Measurements from ENCODE around the gene MRPL37. TPM values are rescaled to one million over a fixed set of nuclear protein-coding genes. Genes with fewer than 3 reads are reported as not detected.

The MRPL37 gene
- polyA plus RNA-seq, 2 of the 4 experiments (the other 2 are of a cell fraction), result 16.2 to 68.9 TPM

DNA sequence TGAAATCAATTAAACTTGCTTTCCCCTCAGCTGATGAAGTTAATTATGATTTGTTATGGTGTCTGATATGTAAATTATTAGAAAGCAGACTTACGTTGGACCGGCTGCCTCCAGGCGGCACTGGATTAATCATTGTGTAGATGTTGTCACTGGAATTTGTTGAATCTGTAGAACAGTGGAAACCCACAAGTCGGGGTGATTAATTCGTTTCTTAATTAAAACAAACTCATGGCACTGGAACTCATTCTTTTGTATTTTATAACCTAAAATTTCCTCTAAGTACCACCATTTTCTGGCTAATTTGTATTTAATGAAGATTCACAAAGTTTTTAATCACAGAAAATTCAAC is 39.0 kb downstream of the MRPL37 start:
- Histone ChIP-seq H3K4me3 (no peak overlapping the region), H3K4me1 (no peaks in the 10 kb centered on the region), H3K9me3 (no peaks in the 10 kb centered on the region), H3K27ac (no peak overlapping the region), H3K4me2 (no peak overlapping the region)
- DNase-seq (ENCODE audit: low read depth in 1 of 2, low spot score in 1 of 2), result no peak
- WGBS (ENCODE audit: missing lambda C conversion rate), result 86% methylated on average over 5 of the region's 5 CpGs
- ChIA-PET CTCF (interaction anchor here (1.2 kb wide), 1 partner anchor 9 kb away, joined by 3 read pairs; no protein-coding TSS in a partner anchor), POLR2A (no interaction called here)
- no peak for ATAC-seq
- TF ChIP-seq ZFP36 (IDR thresholded peaks at IDR 0.05; ENCODE audit: borderline replicate concordance, partially characterized antibody), result no peak
- no peak for TF ChIP-seq HOXA7 (CRISPR knock-in tag; IDR thresholded peaks at IDR 0.05)
- TF ChIP-seq EHF (CRISPR knock-in tag; IDR thresholded peaks at IDR 0.05), result no peak
- TF ChIP-seq FOSB (CRISPR knock-in tag; IDR thresholded peaks at IDR 0.05), result no peak
- TF ChIP-seq, protein P1, sequence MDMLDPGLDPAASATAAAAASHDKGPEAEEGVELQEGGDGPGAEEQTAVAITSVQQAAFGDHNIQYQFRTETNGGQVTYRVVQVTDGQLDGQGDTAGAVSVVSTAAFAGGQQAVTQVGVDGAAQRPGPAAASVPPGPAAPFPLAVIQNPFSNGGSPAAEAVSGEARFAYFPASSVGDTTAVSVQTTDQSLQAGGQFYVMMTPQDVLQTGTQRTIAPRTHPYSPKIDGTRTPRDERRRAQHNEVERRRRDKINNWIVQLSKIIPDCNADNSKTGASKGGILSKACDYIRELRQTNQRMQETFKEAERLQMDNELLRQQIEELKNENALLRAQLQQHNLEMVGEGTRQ (IDR thresholded peaks at IDR 0.05), result no peak
- TF ChIP-seq, protein P2, sequence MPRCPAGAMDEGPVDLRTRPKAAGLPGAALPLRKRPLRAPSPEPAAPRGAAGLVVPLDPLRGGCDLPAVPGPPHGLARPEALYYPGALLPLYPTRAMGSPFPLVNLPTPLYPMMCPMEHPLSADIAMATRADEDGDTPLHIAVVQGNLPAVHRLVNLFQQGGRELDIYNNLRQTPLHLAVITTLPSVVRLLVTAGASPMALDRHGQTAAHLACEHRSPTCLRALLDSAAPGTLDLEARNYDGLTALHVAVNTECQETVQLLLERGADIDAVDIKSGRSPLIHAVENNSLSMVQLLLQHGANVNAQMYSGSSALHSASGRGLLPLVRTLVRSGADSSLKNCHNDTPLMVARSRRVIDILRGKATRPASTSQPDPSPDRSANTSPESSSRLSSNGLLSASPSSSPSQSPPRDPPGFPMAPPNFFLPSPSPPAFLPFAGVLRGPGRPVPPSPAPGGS (IDR thresholded peaks at IDR 0.05), result no peak
- no peak for TF ChIP-seq PHF8 (IDR thresholded peaks at IDR 0.05; ENCODE audit: borderline replicate concordance, low read depth)
- no peak for FAIRE-seq

DNA sequence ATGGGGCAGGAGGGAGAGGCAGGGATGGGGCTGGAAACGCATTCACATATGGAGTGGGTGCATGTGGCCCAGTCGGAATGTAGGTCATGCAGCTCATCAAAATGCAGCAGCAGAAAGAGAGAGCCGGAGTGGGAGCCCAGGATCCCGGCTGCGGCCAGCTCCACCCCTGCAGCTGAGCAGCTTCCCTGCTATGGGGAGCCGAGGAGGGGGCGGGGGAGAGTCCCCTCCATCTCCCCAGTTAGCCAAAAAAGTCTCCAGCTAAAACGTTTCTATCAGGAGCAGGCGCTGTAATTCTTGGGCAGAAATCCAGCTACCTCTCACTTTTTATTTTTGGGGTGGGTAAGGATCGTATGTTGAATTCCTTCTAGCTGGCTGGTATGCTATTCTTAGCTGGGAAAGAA is 39.7 kb downstream of the MRPL37 start:
- no peak overlapping the region for H3K4me3 ChIP-seq
- ChIA-PET CTCF (interaction anchor here (1.2 kb wide), 1 partner anchor 9 kb away, joined by 3 read pairs; no protein-coding TSS in a partner anchor), POLR2A (no interaction called here)
- H3K9me3 ChIP-seq, result no peaks in the 10 kb centered on the region
- no peak for FAIRE-seq
- DNase-seq (ENCODE audit: low read depth in 1 of 2, low spot score in 1 of 2), result no peak
- no peak overlapping the region for H3K27ac ChIP-seq
- WGBS (ENCODE audit: missing lambda C conversion rate), result 79% methylated on average over 4 of the region's 10 CpGs
- no peak overlapping the region for H3K4me2 ChIP-seq
- no peaks in the 10 kb centered on the region for H3K4me1 ChIP-seq
- TF ChIP-seq CHD4 (IDR thresholded peaks at IDR 0.05; ENCODE audit: borderline replicate concordance), result no peak
- no peak for TF ChIP-seq POLR2A (IDR thresholded peaks at IDR 0.05; ENCODE audit: low read length)
- no peak for TF ChIP-seq MAZ (IDR thresholded peaks at IDR 0.05; ENCODE audit: borderline replicate concordance, low read depth, low read length)
- TF ChIP-seq, protein P3, sequence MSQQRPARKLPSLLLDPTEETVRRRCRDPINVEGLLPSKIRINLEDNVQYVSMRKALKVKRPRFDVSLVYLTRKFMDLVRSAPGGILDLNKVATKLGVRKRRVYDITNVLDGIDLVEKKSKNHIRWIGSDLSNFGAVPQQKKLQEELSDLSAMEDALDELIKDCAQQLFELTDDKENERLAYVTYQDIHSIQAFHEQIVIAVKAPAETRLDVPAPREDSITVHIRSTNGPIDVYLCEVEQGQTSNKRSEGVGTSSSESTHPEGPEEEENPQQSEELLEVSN (IDR thresholded peaks at IDR 0.05; ENCODE audit: borderline replicate concordance, low read depth), result no peak
- no peak for TF ChIP-seq GATA3 (IDR thresholded peaks at IDR 0.05; ENCODE audit: borderline replicate concordance)
- no peak for TF ChIP-seq RAD21 (conservative IDR thresholded peaks at IDR 0.05 in 1 of 2, IDR thresholded peaks at IDR 0.05 in 1 of 2)
- TF ChIP-seq JUNB (IDR thresholded peaks at IDR 0.05), result no peak
- no peak for TF ChIP-seq EHMT2 (IDR thresholded peaks at IDR 0.05; ENCODE audit: low read depth)
- TF ChIP-seq MAFK (IDR thresholded peaks at IDR 0.05; ENCODE audit: partially characterized antibody), result no peak
- TF ChIP-seq ESRRA (IDR thresholded peaks at IDR 0.05; ENCODE audit: borderline replicate concordance, low read length), result no peak
- TF ChIP-seq MYC (IDR thresholded peaks at IDR 0.05; ENCODE audit: borderline replicate concordance, low read length), result no peak
- TF ChIP-seq, protein P1 (IDR thresholded peaks at IDR 0.05), result no peak
- TF ChIP-seq BHLHE40 (IDR thresholded peaks at IDR 0.05; ENCODE audit: low read depth, low read length), result no peak
- no peak for TF ChIP-seq HDAC2 (IDR thresholded peaks at IDR 0.05)
- no peak for TF ChIP-seq RCOR1 (IDR thresholded peaks at IDR 0.05; ENCODE audit: low read depth, low read length)
- no peak for TF ChIP-seq ZSCAN20 (CRISPR knock-in tag; IDR thresholded peaks at IDR 0.05)
- no peak for TF ChIP-seq HOXB5 (CRISPR knock-in tag; IDR thresholded peaks at IDR 0.05)
- ATAC-seq, result no peak
